ENCODE results near the gene TBC1D16.
"Not testable (repeated sequence)": the region's sequence is repeated elsewhere in the genome, so short reads cannot be mapped to it uniquely, and the experiment has no call there.

TBC1D16 gene

DNA sequence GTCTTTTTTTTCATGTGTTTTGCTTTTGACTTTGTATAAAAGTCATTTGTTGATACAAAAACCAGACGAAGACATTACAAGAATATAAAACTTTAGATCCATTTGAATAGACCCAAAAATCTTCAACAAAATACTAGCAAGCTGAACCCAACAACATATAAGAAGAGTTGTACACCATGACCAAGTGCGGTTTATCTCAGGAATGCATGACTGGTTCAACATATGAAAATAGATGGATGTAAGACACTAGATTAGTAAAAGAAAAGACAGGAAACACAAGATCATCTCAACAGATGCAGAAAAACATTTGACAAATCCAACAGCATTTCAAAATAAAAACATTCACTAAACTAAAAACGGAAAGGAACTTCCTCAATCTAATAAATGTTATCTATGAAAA, 69.0 kb downstream of the TBC1D16 start:
- no peak for DNase-seq

DNA sequence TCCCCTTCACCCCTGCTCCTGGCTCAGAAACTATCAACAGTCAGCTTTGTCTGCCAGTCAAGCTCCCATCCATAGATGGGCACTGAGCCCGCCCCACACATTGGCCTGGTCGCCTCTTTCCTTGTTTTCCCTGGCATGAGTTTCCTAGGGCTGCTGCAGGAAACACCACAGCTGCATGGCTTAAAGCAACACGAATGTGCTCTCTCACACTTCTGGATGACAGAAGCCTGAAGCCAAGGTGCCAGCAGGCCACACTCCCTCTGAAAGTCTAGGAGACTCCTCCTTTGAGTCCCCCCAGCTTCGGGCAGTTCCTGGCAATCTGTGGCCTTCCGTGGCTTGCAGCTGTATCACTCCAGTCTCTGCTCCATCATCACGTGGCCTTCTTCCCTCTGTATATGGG, 69.9 kb downstream of the TBC1D16 start:
- DNase-seq = no peak

DNA sequence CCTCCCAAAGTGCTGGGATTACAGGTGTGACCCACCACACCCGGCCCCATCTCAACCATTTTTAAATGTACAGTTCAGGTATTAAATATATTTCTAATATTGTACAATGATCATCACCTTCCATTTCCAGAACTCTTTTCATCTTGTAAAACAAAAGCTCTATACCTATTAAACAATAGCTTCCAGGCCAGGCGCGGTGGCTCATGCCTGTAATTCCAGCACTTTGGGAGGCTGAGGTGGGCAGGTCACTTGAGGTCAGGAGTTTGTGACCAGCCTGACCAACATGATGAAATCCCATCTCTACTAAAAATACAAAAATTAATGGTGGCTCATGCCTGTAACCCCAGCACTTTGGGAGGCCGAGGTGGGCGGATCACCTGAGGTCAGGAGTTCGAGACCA, 73.2 kb downstream of the TBC1D16 start:
- not testable (repeated sequence) for DNase-seq

DNA sequence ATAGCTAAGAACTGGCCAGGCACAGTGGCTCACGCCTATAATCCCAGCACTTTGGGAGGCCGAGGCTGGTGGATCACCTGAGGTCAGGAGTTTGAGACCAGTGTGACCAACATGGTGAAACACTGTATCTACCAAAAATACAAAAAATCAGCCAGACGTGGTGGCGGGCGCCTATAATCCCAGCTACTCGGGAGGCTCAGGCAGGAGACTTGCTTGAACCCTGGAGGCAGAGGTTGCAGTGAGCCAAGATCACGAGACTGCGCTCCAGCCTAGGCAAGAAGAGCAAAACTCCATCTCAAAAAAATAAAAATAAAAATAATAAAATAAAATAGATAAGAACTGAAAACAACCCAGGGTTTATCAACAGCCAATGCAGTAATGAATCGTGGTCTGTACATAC, 74.1 kb downstream of the TBC1D16 start:
- not testable (repeated sequence) for DNase-seq

DNA sequence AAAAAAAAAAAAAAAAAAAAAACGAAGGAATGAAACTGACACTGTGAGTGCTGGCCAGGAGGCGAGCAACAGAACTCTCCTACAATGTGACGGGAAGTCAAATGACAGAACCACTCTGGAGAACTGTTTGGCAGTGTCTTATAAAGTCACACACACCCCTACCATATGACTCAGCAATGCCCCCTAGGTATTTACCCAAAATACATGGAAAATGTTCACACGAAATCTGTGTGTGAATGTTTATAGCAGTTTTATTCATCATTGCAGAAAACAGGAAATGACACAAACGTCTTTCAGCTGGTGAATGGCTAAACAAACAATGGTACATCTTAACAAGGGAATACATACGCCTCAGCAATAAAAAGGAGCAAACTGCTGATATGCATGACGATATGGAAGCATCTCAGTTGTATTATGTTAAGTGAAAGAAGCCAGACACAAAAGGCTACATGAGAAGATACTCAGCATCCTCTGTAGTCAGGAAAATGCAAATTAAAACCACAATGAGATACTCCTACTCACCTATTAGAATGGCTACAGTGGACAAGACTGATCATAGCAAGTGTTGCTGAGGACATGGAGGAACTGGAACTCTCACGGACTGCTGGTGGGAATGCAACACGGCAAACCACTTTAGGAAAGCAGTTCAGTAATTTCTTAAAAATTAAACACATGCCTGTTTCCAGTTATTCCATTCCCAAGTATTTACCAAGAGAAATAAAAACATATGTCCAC, 74.7 kb downstream of the TBC1D16 start:
- no peak for DNase-seq

DNA sequence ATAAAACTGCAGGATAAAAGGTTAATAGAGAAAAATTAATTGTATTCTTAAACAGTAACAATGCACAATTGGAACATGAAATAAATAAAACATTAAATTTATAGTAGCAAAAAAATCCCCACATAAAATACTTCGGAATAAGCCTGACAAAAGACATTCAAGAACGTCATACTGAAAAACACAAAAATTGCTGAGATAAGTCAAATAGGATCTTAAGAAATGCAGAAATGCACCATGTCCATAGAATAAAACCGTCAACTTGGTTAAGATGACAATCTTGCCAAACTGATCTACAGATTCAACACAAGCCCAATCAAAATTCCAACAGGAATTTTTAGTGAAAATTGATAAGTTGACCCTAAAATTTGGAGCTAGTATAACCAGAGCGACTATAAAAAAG, 76.6 kb downstream of the TBC1D16 start:
- DNase-seq = no peak

DNA sequence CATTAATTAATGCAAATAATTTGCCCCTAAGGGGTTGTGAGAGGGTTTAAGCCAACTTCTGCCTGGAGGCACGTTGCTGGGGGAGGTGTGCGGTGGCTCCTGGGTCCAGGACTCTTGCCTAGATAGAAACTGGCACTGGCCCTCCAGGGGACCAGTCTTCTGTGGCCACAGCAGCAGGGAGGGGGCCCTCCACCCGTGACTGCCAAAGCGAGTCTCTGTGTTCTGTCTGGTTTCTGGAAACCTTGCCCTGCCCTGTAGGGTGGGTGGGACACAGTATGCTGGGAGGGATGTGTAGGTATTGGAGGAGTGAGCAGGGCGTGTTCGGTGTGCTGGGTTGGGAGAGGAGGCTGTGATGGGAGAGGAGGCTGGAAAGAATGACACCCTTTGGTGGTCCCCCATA, 78.8 kb downstream of the TBC1D16 start:
- no peak for DNase-seq

DNA sequence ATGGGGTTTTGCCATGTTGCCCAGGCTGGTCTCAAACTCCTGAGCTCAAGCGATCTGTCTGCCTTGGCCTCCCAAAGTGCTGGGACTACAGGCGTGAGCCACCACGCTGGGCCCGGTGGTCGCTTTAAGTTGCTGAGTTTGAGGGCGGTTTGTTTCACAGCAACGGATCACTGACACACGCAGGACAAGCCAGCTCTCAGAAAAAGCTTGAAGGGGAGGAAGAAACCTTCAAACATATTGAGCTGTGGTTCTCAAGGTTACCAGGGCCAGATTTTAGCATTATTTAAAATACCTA, 79.3 kb downstream of the TBC1D16 start:
- DNase-seq = not testable (repeated sequence)

DNA sequence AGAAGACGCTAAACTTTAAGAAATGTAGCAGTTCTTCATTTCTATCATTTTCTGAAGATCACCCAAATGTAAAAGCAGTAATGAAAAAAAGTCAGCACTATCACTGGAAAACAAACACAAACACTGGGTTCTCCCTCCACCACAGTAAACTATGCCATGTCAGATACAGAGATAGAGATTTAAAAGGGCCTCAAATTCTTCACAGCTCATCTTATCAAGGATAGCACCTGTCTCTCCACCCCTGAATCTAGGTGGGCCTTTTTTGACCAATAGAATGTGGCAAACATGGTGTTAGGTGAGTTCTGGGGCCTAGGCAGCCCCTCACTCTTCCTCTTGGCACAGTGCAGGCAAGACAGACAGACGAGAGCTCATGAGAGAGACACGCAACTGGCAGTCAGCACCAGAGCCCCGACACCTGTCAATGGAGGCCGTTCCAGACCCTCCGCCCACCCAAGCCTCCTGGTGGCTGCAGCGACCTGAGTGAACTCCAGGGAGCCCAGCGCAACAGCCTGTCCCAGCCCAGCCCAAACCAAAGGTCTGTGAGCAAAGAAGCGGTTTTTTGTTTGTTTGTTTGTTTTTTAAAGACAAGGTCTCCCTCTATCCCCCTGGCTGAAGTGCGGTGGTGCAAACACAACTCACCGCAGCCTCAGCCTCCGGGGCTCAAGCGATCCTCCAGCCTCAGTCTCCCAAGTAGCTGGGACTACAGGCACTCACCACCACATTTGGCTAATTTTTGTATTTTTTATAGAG, 79.8 kb downstream of the TBC1D16 start:
- no peak for DNase-seq

DNA sequence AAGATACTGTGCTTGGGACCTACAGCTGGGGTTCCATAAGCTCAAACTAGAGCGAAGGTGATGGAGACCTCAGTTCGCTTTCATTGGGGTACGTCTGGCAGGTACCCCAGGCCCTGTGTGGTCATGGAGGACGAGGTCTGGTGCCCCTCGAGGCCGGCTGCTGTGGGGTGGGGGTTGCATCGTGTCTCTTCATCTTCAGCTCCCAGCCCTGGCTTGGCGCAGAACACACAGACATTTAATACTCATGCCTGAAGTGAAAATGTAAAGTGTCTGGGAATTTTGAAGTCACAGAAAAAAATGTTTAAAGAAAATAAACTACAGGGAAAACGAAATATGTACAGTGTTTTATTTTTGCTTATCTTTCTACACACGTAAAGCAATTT, 80.5 kb downstream of the TBC1D16 start:
- DNase-seq = no peak

DNA sequence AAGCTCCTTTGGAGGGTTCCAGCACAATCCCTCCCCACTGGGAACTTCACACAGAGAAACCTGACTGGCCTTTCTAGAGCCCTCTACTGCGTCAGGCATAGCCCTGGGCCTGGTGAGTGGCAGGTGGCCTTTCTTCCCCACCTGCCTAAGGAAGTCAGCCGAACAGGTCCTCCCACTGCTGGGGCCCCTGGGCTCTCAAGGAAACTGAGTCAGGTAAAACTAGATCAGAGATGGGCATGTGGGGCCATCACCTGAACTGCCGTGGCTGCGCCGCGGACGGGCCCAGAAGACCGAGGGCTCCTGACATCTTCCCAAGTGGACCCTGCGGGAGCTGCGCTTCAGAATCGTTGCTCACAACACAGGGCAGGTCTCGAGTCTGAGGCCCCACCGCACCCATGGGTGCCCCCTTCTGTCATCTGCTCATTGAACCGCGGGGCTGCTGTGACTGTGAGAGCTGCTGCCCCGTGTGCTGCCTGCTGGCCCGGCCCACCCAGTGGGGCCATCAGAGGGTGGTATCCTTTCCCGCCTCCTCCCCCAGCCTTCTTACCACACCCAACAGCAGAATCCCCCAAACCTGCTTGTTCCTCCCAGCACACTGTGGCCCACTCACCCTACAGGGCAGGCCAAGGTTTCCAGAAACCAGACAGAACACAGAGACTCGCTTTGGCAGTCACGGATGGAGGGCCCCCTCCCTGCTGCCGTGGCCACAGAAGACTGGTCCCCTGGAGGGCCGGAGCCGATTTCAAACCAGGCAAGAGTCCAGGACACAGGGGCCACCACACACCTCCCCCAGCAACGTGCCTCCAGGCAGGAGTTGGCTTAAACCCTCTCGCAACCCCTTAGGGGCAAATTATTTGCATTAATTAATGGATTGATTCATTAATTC, 81.1 kb downstream of the TBC1D16 start:
- DNase-seq = no peak

DNA sequence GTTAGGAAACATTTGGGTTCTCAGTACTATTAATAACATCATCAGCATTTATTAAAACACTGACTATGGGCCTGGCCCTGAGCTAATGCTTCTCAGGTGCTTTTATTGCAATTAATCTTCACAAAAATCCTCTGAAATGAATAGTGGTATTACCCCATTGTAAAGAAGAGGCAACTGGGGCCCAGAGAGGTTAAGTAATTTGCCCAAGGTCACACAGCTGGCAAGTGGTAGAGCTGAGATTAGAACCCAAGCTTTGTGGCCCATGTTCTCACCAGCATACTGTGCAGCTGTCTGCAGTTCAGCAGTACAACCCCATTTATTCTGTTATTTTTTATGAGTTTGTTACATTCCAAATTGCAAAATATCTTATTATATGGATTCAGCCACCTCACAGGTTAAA, 82.3 kb downstream of the TBC1D16 start:
- DNase-seq = no peak

DNA sequence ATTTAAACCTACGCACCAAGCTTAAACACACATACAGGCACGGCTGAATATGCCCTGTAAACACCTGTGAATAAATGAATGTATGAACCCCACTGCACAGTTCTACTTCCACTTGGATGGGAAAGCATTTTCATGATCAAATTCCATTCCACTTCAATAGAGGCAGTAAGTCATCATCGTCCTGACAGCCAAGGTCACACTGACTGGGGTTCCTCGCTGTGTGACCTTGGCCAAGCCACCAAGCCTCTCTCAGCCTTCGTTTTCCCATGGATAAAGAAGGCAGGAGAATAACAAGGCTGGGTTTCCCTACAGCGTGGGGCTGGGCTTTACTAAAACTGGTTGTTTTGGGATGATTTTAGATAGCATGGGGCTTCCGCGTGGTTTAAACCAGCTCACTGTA, 82.8 kb downstream of the TBC1D16 start:
- DNase-seq = no peak

DNA sequence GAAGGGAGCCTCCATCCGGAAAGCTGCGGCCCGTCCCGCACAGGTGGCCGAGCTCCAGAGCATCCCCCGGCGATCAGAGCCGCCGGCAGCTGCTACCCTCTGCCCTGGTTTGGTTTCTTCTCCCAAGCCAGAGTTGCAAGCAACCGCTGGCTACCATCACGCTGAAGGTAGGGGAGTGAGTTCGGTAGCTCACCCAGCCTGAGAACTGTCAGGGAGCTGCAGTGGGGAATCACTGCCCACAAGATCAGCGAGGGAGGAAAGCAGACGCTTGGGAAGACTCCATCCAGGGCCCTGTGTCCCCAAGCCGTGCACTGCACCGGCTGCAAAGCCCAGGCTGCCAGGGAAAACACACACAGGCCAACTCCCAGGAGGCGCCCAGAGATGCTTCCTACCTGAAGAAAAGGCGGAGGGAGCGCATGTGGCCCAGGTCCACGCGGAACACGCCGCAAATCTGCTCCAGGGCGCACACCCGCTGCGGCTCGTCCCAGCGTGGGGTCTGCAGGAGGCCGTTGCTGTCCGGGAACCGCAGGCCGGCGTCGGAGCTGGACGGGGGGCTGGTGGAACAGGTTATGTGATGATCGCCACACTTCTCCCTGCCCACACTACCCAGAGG, 83.3 kb downstream of the TBC1D16 start:
- DNase-seq = no peak

DNA sequence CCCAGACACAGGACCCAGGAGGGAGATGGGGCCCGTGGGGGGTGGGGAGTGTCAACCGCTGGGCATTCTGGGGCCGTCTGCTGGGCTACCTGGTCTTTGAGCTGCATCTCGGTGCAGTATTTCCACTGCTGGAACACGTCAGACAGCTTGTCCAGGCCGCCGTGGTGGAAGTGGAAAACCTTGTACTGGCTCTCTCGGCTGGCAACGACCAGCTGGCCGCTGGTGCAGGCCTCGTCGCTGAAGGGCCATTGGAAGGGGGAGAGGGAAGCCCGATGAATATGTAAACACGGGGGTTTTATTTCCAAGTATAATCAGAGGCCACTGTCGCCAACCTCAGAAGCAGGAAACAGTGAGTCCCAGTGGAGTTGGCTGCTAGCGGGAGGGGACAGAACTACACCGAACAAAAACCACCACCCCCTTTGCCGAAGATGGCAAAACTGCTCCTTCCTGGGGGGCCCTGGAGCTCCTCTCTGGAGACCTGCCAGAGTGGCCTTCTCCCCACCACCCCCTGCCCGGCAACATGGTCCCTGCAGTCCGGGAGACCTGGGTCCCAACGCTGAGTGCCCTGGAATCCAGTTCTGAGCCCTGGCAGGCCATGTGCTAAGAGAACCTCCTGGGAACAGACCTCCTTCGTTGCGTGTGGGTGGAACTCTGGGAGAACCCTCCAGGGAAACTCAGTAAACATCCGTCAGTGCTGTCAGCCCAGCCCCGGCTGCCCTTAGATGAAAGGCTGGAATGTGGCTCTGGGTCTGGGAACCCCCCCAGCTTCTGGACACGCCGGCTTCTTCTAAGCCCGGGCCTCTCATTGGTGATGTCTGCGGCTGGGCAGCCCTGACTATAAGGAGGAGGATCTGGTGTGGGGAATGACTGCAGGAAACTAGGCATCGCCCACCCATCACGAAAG, 84.1 kb downstream of the TBC1D16 start:
- DNase-seq = no peak

DNA sequence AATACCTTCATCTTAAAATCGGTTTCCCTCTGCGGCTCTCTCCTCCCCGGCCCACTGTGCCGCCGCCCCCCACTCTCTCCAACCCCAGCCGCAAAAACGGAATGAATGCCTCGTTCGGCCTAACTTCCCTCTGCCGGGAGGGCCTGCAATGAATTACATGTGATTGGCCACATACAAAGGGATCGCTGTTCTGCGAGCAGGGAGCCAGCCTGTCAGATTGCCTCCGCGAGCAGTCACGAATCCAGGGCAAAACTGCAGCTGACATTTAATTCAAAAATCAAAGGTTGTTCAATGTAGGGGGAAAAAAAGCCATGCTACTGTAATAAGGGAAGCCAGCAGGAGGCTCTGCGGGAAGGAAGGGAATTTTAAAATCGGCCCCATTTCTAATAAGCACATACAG, 84.9 kb downstream of the TBC1D16 start:
- DNase-seq = no peak

DNA sequence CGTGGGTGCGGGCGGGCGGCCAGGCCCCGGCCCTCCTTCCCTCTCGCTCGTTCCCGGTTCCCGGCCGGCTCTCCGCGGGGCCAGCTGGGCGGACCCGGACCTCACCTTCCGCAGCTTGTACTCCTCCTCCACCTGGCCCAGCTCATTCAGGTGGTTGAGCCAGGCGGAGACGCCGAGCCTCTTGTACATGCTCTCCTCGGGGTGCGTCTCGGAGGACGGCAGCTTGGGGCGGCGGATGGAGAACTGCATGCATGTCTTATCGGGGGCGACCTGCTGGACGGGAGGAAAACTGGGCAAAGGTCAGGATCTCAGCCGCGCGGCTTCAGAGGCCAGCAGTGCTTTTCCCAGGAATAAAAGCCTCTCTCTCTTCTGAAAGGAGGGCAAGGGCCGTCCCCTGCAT, 85.4 kb downstream of the TBC1D16 start:
- DNase-seq = no peak

DNA sequence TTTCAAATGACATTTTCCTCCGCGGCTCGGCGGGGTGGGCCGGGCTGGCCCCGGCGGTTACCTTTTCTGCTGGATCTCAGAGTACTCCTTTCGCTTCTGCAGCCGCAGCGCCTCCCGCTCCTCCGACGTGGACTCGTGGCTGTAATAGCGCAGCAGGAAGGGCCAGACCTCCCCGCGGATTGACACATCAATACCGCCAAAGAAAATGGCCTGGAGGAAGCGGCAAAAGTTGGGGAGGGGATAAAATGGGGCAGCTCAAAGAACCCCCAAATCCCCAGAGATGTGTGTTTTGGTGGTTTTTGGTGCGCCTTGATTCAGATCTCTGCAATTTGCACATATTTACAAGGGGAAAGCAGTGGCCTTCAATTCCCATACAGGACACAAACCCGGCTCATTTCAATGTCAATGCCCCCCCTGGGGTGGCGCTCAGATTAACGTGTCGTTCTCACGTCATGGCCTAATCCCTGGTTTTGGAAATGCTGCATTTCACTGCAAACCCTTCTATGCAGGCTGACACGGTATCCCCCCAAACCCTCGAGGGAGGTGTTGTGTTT, 85.9 kb downstream of the TBC1D16 start:
- DNase-seq = no peak

DNA sequence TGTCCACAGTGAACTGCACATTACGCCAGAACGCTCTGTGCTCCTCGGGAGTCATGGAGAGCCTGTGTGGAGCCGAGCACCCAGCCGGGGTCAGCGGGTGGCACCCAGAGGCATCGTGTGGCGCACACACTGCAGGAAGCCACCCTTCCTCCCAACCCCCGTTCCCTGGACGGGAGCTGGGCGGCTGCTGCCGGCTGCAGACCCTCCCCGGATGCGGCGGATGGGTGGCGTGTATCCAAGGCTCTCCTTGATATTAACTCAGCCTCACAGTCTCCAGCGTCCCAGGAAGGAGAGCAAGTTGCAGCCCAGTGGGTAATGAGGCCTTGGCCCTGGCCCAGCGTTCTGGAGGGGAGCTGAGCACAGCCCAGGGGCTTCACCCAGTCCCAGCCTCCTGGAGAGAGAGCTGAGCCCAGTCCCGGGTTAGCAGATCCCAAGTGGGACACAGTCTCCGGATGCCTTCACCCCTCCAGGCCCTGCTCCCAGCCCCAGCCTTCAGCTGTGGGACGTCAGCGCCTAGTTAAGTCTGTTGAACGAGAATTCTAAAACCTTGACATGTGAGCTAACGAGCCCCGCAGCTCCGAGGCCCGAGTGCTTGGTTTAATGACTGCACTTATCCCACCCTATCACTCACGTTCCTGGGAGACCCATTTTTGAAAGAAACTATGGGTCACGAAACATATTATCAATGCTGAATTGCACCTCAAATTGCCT, 86.6 kb downstream of the TBC1D16 start:
- no peak for DNase-seq

DNA sequence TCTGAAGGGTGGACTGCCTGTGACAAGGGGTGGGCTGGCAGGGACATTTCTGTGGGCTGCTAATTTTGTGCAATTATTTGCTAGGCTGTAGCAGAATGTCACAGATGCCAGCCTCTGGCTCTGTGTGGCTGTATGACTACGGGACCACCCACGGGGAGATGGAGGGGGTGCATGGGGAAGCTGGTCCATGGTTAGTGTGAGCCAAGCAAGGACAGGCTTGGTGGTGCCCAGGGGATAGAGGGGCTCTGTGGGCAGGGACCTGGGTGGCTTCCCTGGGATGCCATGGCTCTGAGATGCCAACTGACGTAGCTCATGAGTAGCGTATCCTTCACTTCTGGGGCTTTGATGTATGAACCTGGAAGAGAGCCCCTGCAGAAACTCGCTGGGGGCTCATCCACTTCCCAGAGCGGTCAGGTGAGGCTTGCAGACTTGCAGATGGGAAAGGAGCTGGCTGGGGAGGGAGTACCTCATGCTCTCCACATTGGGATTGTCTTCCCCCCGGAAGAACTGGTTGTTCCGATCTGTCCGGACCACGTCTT, 87.2 kb downstream of the TBC1D16 start:
- DNase-seq = no peak

Measured in stimulated activated CD4-positive, alpha-beta T cell treated with anti-CD3 and anti-CD28 coated beads, Interleukin-1b, Interleukin-23, amount 100 ng/mL, for 48 hours (primary cell).